GM13977 (cell line): ENCODE measurements around the gene TRMT112.
A peak's percentile ranks its signal among the peaks of the same experiment; 100 is the strongest.

Experiments used
- DNase-seq: peaks from one replicate; pipeline ENCODE4 v3.0.0; 2012; ENCODE audit warnings: low spot score
- CTCF ChIP-seq: IDR thresholded peaks from 2 replicates; pipeline ENCODE4 v1.5.1; 2012; ENCODE audit warnings: mild to moderate bottlenecking, control low read depth; ENCODE audit not compliant: insufficient read depth; ENCODE audit errors: extremely low read depth, missing control alignments
- in situ Hi-C: fragments of 300-500 bp; cut with MboI; formaldehyde crosslinking; loops from one replicate; pipeline ENCODE4 v1.12.0; 2022; ENCODE audit warnings: low sequenced_read_pairs, low pct_unique_long_range_greater_than_20kb, mixed read lengths, inconsistent platforms; ENCODE audit not compliant: unreplicated experiment

Gene TRMT112

DNA sequence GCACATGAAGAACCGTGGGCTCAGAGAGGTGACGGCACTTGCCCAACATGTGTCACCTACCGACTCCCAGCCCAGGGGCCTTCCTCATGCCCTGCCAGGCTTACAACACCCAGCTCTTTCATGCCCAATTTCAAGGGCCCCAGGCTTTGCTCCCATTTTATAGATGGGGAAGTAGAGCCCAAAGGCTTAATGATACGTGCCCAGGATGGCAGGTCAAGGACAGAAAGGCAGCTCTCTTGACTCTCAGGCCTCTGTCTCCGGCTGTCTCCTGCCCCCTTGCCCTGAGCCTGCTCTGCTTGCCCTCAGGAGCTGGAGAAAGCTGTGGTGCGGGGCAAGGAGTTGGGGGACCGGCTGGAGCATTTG lies 31.6 kb upstream of the TRMT112 start:
- DNase-seq, result no peak
- in situ Hi-C loops, result no loop called here
- TF ChIP-seq CTCF, result no peak

GRCh38 chr11:64348383-64349024 lies 31.1 kb upstream of the TRMT112 start:
- no peak for TF ChIP-seq CTCF
- DNase-seq, result no peak
- in situ Hi-C loops, result no loop called here

GRCh38 chr11:64347193-64347867 lies 30.0 kb upstream of the TRMT112 start:
- in situ Hi-C loops, result no loop called here
- no peak for TF ChIP-seq CTCF
- no peak for DNase-seq

DNA sequence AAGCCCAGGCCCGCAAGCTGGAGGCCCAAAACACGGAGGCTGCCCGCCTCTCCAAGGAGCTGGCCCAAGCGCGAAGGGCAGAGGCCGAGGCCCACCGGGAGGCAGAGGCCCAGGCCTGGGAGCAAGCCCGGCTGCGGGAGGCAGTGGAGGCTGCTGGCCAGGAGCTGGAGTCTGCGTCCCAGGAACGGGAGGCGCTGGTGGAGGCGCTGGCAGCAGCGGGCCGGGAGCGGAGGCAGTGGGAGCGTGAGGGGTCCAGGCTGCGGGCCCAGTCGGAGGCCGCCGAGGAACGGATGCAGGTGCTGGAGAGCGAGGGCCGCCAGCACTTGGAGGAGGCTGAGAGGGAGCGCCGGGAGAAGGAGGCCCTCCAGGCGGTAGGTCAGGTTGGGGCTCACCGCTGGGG lies 27.4 kb upstream of the TRMT112 start:
- in situ Hi-C loops, result no loop called here
- no peak for DNase-seq
- no peak for TF ChIP-seq CTCF

- peak; percentile 53 for DNase-seq
- TF ChIP-seq CTCF, result peak; percentile 42
- in situ Hi-C loops, result no loop called here
These were observed 26.6 kb upstream of the TRMT112 start for GRCh38 chr11:64343767-64344559.

GRCh38 chr11:64342869-64343745 lies 25.7 kb upstream of the TRMT112 start:
- no peak for TF ChIP-seq CTCF
- in situ Hi-C loops, result no loop called here
- no peak for DNase-seq
